Measurements from ENCODE around the gene BFSP2. TPM values are rescaled to one million over a fixed set of nuclear protein-coding genes. Genes with fewer than 3 reads are reported as not detected.

Gene BFSP2
- total and polyA plus RNA-seq, 2 donors (not counting 1 experiment from before 2014, with no cell fraction given) = 0.60 to 1.6 TPM

DNA sequence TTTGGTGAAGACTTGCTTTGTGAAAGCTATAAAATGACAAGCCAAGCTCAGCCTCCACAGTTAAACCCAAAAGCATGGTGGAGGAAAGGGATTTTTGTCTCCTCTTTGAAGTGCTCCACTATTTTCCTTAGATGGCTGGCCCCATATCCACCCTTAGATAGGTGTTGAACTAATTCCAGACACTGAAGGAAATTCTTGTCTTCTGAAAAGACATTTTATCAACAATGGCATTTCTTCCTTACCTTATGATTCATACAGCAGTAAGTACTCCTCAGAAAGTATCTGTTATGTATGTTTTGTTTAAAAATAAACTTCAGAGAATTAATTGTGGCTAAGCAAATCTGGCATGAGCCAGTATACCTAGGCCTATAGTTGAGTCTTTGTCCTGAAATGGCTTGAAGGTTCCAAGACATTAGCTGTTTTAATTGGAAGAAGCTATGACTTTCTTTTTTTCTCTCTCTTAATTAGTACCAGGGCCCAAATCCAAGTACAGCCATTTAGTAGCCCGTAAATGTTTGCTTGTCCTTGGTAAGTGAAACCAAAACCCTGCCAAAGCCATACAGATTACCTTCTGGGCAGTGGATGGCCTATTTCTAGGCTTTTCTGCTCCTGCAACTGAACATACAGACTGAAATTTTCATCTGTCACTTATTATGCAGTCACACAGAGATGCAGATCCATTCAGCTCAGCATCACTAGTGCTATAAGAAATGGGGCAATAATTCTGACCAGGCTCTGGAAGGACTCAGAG is 5.1 kb upstream of the BFSP2 start:
- Histone ChIP-seq H3K27me3 (replicated peaks in 1 of 4; ENCODE audit: control extremely low read depth in 1 of 4, control insufficient read depth in 3 of 4, insufficient read depth in 4 of 4, low read length in 3 of 4) (peaks cover 0 to 3% (median 0%) of the 10 kb centered on the region in 4 experiments), H3K4me1 (ENCODE audit: control insufficient read depth in 2 of 2, insufficient read depth in 2 of 2, low read length in 2 of 2) (peaks cover 0 to 7% of the 10 kb centered on the region in 2 donors), H3K27ac (ENCODE audit: low read length in 2 of 2) (no peak overlapping the region), H2AFZ (ENCODE audit: insufficient read depth, low read depth, low read length, poor library complexity, severe bottlenecking) (no peak overlapping the region), H3K4me2 (replicated peaks; ENCODE audit: low read depth, low read length, poor library complexity, severe bottlenecking) (no peak overlapping the region), H3K4me3 (ENCODE audit: control extremely low read depth in 1 of 5, extremely low read depth in 1 of 5, insufficient read depth in 1 of 5, low read depth in 2 of 5, low read length in 4 of 5) (no peak overlapping the region), H3K9ac (ENCODE audit: low read length) (no peak overlapping the region), H3K9me3 (ENCODE audit: control extremely low read depth in 1 of 3, control insufficient read depth in 2 of 3, insufficient read depth in 1 of 3, low read length in 2 of 3) (peaks cover 0 to 8% (median 5%) of the 10 kb centered on the region in 3 donors), H3K79me2 (ENCODE audit: control insufficient read depth, insufficient read depth, low read length) (no peaks in the 10 kb centered on the region), H4K20me1 (ENCODE audit: control insufficient read depth, insufficient read depth, low read length, poor library complexity, severe bottlenecking) (no peaks in the 10 kb centered on the region), H3K36me3 (replicated peaks in 1 of 2; ENCODE audit: control extremely low read depth in 1 of 2, control insufficient read depth in 1 of 2, extremely low read depth in 1 of 2, insufficient read depth in 2 of 2, low read length in 1 of 2) (no peaks in the 10 kb centered on the region)
- ATAC-seq (ENCODE audit: low read depth) (no peak), DNase-seq (no peak)
- no CpG with 5 or more reads among the region's 1 CpG for WGBS (ENCODE audit: insufficient coverage)
- Mint-ChIP-seq H3K4me3 (no peak overlapping the region), H3K4me1 (peaks cover 3% of the 10 kb centered on the region), H3K27ac (no peak overlapping the region), H3K9me3 (ENCODE audit: insufficient read depth) (no peaks in the 10 kb centered on the region), H3K27me3 (peaks cover 7% of the 10 kb centered on the region)
- ChIA-PET POLR2A (no interaction called here), CTCF (interaction anchor here (1.2 kb wide), 1 partner anchor 11 kb away, joined by 3 read pairs; no protein-coding TSS in a partner anchor)
- intact Hi-C loops (cut with micrococcal nuclease) = no loop called here
- no peak for TF ChIP-seq CTCF (IDR thresholded peaks at IDR 0.05)
- no peak for TF ChIP-seq EZH2 (IDR thresholded peaks at IDR 0.05; ENCODE audit: borderline replicate concordance, insufficient read depth, low read depth, low read length, poor library complexity, severe bottlenecking)

DNA sequence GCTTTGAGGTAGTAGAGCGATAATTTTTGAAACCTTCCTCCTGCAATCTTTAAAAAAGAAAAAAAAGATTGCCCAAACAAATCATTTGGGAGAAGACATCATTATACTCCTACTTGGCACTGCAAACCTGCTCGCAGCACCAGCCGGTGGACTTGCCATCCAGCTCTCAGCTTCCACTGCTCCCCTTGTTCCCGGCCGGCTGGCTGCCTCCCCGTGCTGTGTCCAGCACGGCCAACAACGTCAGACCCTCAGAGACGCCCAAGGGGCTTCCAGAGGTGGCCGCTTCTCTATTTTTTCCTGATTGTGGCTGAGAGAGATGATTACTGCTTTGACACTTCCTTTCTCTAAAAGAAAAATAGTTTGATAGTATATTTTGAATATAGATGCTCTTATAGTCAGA is 3.0 kb upstream of the BFSP2 start:
- WGBS (ENCODE audit: insufficient coverage) = 100% methylated on average over 5 of the region's 10 CpGs
- H3K9me3 ChIP-seq (ENCODE audit: control extremely low read depth in 1 of 3, control insufficient read depth in 2 of 3, insufficient read depth in 1 of 3, low read length in 2 of 3) = peaks cover 0 to 8% (median 5%) of the 10 kb centered on the region in 3 donors
- no peak overlapping the region for H3K27ac ChIP-seq (ENCODE audit: low read length in 2 of 2)
- H3K4me1 ChIP-seq (ENCODE audit: control insufficient read depth in 2 of 2, insufficient read depth in 2 of 2, low read length in 2 of 2) = peaks cover 0 to 7% of the 10 kb centered on the region in 2 donors
- no peak overlapping the region for H3K4me3 Mint-ChIP-seq
- H3K27ac Mint-ChIP-seq = no peak overlapping the region
- ATAC-seq (ENCODE audit: low read depth) = no peak
- H3K27me3 ChIP-seq (replicated peaks in 1 of 4; ENCODE audit: control extremely low read depth in 1 of 4, control insufficient read depth in 3 of 4, insufficient read depth in 4 of 4, low read length in 3 of 4) = peaks cover 0 to 7% (median 0%) of the 10 kb centered on the region in 4 experiments
- H3K27me3 Mint-ChIP-seq = peaks cover 7% of the 10 kb centered on the region
- intact Hi-C loops (cut with micrococcal nuclease) = no loop called here
- ChIA-PET POLR2A (no interaction called here), CTCF (interaction anchor here (1.5 kb wide), 1 partner anchor 10 kb away, joined by 3 read pairs; no protein-coding TSS in a partner anchor)
- no peak overlapping the region for H3K9ac ChIP-seq (ENCODE audit: low read length)
- no peaks in the 10 kb centered on the region for H3K9me3 Mint-ChIP-seq (ENCODE audit: insufficient read depth)
- H3K79me2 ChIP-seq (ENCODE audit: control insufficient read depth, insufficient read depth, low read length) = no peaks in the 10 kb centered on the region
- TF ChIP-seq EZH2 (IDR thresholded peaks at IDR 0.05; ENCODE audit: borderline replicate concordance, insufficient read depth, low read depth, low read length, poor library complexity, severe bottlenecking) (no peak), CTCF (IDR thresholded peaks at IDR 0.05) (no peak)
- H4K20me1 ChIP-seq (ENCODE audit: control insufficient read depth, insufficient read depth, low read length, poor library complexity, severe bottlenecking) = no peaks in the 10 kb centered on the region
- peaks cover 3% of the 10 kb centered on the region for H3K4me1 Mint-ChIP-seq
- no peak overlapping the region for H3K4me3 ChIP-seq (ENCODE audit: control extremely low read depth in 1 of 5, extremely low read depth in 1 of 5, insufficient read depth in 1 of 5, low read depth in 2 of 5, low read length in 4 of 5)
- H3K36me3 ChIP-seq (replicated peaks in 1 of 2; ENCODE audit: control extremely low read depth in 1 of 2, control insufficient read depth in 1 of 2, extremely low read depth in 1 of 2, insufficient read depth in 2 of 2, low read length in 1 of 2) = no peaks in the 10 kb centered on the region
- H2AFZ ChIP-seq (ENCODE audit: insufficient read depth, low read depth, low read length, poor library complexity, severe bottlenecking) = no peak overlapping the region
- no peak for DNase-seq
- no peak overlapping the region for H3K4me2 ChIP-seq (replicated peaks; ENCODE audit: low read depth, low read length, poor library complexity, severe bottlenecking)
